A673 (cell line): ENCODE measurements around the gene ABCF3. TPM values are rescaled to one million over a fixed set of nuclear protein-coding genes. Genes with fewer than 3 reads are reported as not detected.
A peak's percentile ranks its signal among the peaks of the same experiment; 100 is the strongest.

Source experiments
- BruUV-seq: library from RNA; stranded (reverse); fragments of 400-500 nt; replicated peaks from 2 replicates; lab custom pipeline; 2021; lab: Mats Ljungman, UMichigan
- CTCF ChIA-PET: fragments of 300-600 bp; sonication (Branson Sonifier 250); formaldehyde crosslinking; loops from one replicate; lab custom pipeline; 2022; ENCODE audit warnings: antibody characterized with exemption; lab: Charles Lee
- POLR2A ChIA-PET: fragments of 300-600 bp; sonication (Branson Sonifier 250); formaldehyde crosslinking; loops from one replicate; lab custom pipeline; 2022; ENCODE audit warnings: antibody characterized with exemption; ENCODE audit not compliant: low non-redundant PET; lab: Charles Lee
- DNase-seq: peaks from one replicate; pipeline ENCODE4 v3.0.0-alpha.2; 2015; ENCODE audit warnings: low spot score
- H3K27ac ChIP-seq: fragments of 200-600 bp; sonication (generic); 2 replicates; pipeline ENCODE4 v1.5.1; 2016; ENCODE audit warnings: mixed run types, low read depth, mild to moderate bottlenecking, mixed read lengths, antibody characterized with exemption, low read length; ENCODE audit not compliant: poor library complexity, severe bottlenecking
- H3K27me3 ChIP-seq: fragments of 200-600 bp; sonication (generic); replicated peaks from 2 replicates; pipeline ENCODE4 v1.6.1; 2017; ENCODE audit warnings: mixed run types, low read depth, mild to moderate bottlenecking, mixed read lengths, antibody characterized with exemption, low read length; ENCODE audit not compliant: insufficient read depth, poor library complexity
- H3K36me3 ChIP-seq: fragments of 200-600 bp; sonication (generic); 2 replicates; pipeline ENCODE4 v1.6.1; 2016; ENCODE audit warnings: mixed run types, mild to moderate bottlenecking, mixed read lengths, antibody characterized with exemption, low read length; ENCODE audit not compliant: insufficient read depth, poor library complexity, severe bottlenecking
- H3K4me1 ChIP-seq: fragments of 200-600 bp; sonication (generic); 2 replicates; pipeline ENCODE4 v1.6.1; 2017; ENCODE audit warnings: mixed run types, mild to moderate bottlenecking, mixed read lengths, antibody characterized with exemption, low read length; ENCODE audit not compliant: insufficient read depth, poor library complexity, severe bottlenecking
- H3K4me3 ChIP-seq: fragments of 200-600 bp; sonication (generic); 2 replicates; pipeline ENCODE4 v1.5.1; 2016; ENCODE audit warnings: low read depth, mixed run types, mild to moderate bottlenecking, mixed read lengths, low read length; ENCODE audit not compliant: poor library complexity, severe bottlenecking
- H3K9me3 ChIP-seq: fragments of 200-600 bp; sonication (generic); 2 replicates; pipeline ENCODE4 v1.6.1; 2016; ENCODE audit warnings: mixed run types, low read depth, mild to moderate bottlenecking, mixed read lengths, antibody characterized with exemption, low read length; ENCODE audit not compliant: poor library complexity, severe bottlenecking
- EZH2 ChIP-seq: fragments of 200-600 bp; sonication (generic); IDR thresholded peaks from 2 replicates; pipeline ENCODE4 v1.6.1; 2017; ENCODE audit warnings: borderline replicate concordance, low read depth, mild to moderate bottlenecking, mixed read lengths, antibody characterized with exemption, low read length; ENCODE audit not compliant: poor library complexity, severe bottlenecking
- intact Hi-C: fragments of 100-400 bp; cut with micrococcal nuclease; formaldehyde crosslinking; loops from one replicate; pipeline ENCODE4 v1.10.0; 2022; ENCODE audit not compliant: unreplicated experiment
- total RNA-seq: library from RNA; stranded (reverse); gene quantifications from 2 replicates; pipeline ENCODE4 v1.2.3, GENCODE V29; 2021
- TF ChIP-seq, protein P1 (sequence below): fragments of 300-800, 200-600 bp; sonication (generic); conservative IDR thresholded peaks from 2 replicates; pipeline ENCODE4 v1.5.1; 2017; ENCODE audit warnings: low read depth, mild to moderate bottlenecking, antibody characterized with exemption, low read length, moderate library complexity, mixed read lengths

ABCF3 gene
- total RNA-seq, 1 experiment from 2014 or later: 65.1 TPM

DNA sequence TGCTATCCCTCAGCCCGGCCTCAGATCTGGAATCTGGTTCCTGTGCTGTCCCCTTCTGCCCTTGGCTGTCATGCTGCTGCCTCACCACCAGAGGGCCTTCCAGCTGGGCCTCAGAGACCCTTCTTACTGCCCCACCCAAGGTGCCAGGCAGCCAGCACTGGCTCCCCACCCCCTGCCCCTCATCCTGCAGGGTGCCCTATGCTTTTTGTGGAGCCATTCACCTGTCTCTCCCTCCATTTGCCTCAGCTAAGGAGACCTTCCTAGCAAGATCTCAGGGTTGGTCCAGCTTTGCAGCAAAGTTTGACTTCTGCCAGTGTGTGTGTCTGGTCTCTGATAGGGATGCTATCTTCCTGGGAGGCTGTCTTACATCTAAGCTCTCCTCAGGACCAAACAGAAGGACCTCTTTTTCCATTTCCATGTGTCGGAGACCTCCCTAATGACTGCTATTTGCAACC is 41.5 kb downstream of the ABCF3 start:
- peaks cover 54% of the 10 kb centered on the region for H3K27me3 ChIP-seq
- peaks cover 5% of the 10 kb centered on the region for H3K4me1 ChIP-seq
- H3K27ac ChIP-seq: no peak overlapping the region
- BruUV-seq: no TSS peak
- H3K36me3 ChIP-seq: no peaks in the 10 kb centered on the region
- intact Hi-C loops: no loop called here
- POLR2A ChIA-PET: no interaction called here
- TF ChIP-seq, protein P1, sequence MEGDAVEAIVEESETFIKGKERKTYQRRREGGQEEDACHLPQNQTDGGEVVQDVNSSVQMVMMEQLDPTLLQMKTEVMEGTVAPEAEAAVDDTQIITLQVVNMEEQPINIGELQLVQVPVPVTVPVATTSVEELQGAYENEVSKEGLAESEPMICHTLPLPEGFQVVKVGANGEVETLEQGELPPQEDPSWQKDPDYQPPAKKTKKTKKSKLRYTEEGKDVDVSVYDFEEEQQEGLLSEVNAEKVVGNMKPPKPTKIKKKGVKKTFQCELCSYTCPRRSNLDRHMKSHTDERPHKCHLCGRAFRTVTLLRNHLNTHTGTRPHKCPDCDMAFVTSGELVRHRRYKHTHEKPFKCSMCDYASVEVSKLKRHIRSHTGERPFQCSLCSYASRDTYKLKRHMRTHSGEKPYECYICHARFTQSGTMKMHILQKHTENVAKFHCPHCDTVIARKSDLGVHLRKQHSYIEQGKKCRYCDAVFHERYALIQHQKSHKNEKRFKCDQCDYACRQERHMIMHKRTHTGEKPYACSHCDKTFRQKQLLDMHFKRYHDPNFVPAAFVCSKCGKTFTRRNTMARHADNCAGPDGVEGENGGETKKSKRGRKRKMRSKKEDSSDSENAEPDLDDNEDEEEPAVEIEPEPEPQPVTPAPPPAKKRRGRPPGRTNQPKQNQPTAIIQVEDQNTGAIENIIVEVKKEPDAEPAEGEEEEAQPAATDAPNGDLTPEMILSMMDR: peak; percentile 87
- TF ChIP-seq EZH2: no peak
- H3K4me3 ChIP-seq: no peak overlapping the region
- DNase-seq: peak; percentile 42
- CTCF ChIA-PET: interaction anchor here (0.6 to 1.4 kb wide), 6 partner anchors 9 to 78 kb away, joined by 3 to 10 read pairs (median 4); no protein-coding TSS in a partner anchor
- H3K9me3 ChIP-seq: no peaks in the 10 kb centered on the region

GRCh38 chr3:184228376-184229137 is 42.6 kb downstream of the ABCF3 start:
- CTCF ChIA-PET: interaction anchor here (0.5 to 1.3 kb wide), 5 partner anchors 8 to 1257 kb away, joined by 3 to 10 read pairs (median 5); partner anchors contain the start of gene ABCC5
- TF ChIP-seq EZH2: no peak
- TF ChIP-seq, protein P1: no peak
- no peaks in the 10 kb centered on the region for H3K9me3 ChIP-seq
- peaks cover 58% of the 10 kb centered on the region for H3K27me3 ChIP-seq
- peak overlapping the region; percentile 47 for H3K4me3 ChIP-seq
- intact Hi-C loops: no loop called here
- BruUV-seq: no TSS peak
- peaks cover 5% of the 10 kb centered on the region for H3K4me1 ChIP-seq
- POLR2A ChIA-PET: no interaction called here
- H3K27ac ChIP-seq: no peak overlapping the region
- no peak for DNase-seq
- H3K36me3 ChIP-seq: no peaks in the 10 kb centered on the region

DNA sequence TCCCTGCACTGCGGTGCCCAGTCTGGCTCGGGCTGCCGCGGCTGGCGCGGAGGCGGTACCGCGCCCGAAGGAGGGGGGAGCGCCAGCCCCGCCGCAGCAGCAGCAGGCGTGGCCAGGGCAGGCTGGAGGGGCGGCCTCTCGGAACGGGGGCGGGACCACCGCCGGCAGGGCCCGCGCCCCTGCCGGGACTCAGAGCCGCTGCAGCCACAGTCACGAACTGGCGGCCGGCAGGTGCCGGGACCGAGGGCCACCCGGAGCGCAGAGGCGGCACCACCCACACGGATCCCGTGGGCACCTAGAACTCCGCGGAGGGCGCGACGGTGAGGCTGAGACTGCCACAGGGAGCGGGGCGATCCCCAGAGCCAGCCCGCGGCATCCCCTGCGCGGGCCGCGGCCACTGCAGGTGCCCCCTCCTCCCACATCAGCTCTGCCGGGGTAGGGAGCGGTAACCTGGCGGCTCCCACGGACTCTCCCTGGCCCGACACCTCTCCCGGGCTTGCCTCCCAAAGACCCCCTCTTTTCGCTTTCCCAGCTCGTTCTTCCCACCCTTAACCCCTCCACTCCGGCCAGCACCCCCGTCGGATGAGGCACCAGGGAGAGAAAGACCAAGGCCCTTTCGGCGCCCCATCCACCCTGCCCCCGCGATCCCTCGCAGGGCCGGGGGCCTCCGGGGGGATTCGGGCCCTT is 43.5 kb downstream of the ABCF3 start, which contains the start of gene VWA5B2:
VWA5B2 (plus strand) TSS at position 192 of the 687 bp plus-strand sequence. CDS start 944 bp downstream, outside the sequence.
- POLR2A ChIA-PET: no interaction called here

More for the DNA sequence above, 43.5 kb downstream of the ABCF3 start, which contains the start of gene VWA5B2:
- Histone ChIP-seq H3K9me3 (no peaks in the 10 kb centered on the region), H3K27me3 (peaks cover 58% of the 10 kb centered on the region), H3K36me3 (no peaks in the 10 kb centered on the region), H3K27ac (no peak within 1 kb of the TSS), H3K4me1 (peaks cover 5% of the 10 kb centered on the region), H3K4me3 (peak within 1 kb of the TSS; percentile 47)
- intact Hi-C loops: no loop called here
- no TSS peak for BruUV-seq
- TF ChIP-seq, protein P1: no peak
- no peak for TF ChIP-seq EZH2
- CTCF ChIA-PET: no interaction called here
- peak; percentile 74 for DNase-seq
